Fibroblast of peridontal ligament (primary cell): ENCODE data around the gene SIRPB2.

ENCODE experiments used
- DNase-seq: peaks from one replicate; pipeline ENCODE4 v3.0.0-alpha.2; 2010; ENCODE audit errors: extremely low read depth

SIRPB2 gene

GRCh38 chr20:1441133-1441532 is 50.1 kb downstream of the SIRPB2 start:
- no peak for DNase-seq

GRCh38 chr20:1440024-1440423 is 51.2 kb downstream of the SIRPB2 start:
- no peak for DNase-seq

GRCh38 chr20:1438361-1438760 is 52.9 kb downstream of the SIRPB2 start:
- DNase-seq = no peak

- peak; percentile 86 for DNase-seq
Observed at GRCh38 chr20:1437235-1437904, 53.9 kb downstream of the SIRPB2 start.

- DNase-seq = no peak
Observed at GRCh38 chr20:1436263-1436662, 55.0 kb downstream of the SIRPB2 start.

- DNase-seq = no peak
Observed at GRCh38 chr20:1435337-1435699, 55.9 kb downstream of the SIRPB2 start.

GRCh38 chr20:1434571-1435336 is 56.5 kb downstream of the SIRPB2 start:
- peak; percentile 90 for DNase-seq

- no peak for DNase-seq
Observed at GRCh38 chr20:1431158-1431557, 60.1 kb downstream of the SIRPB2 start.

GRCh38 chr20:1430004-1430451 is 61.2 kb downstream of the SIRPB2 start:
- DNase-seq = peak; percentile 92

GRCh38 chr20:1429143-1429728 is 62.0 kb downstream of the SIRPB2 start:
- DNase-seq = no peak

GRCh38 chr20:1427457-1428054 is 63.7 kb downstream of the SIRPB2 start:
- DNase-seq = peak; percentile 41

GRCh38 chr20:1426231-1426849 is 64.9 kb downstream of the SIRPB2 start:
- no peak for DNase-seq
